H9 (cell line): ENCODE measurements around the gene SPATA18. TPM values are rescaled to one million over a fixed set of nuclear protein-coding genes. Genes with fewer than 3 reads are reported as not detected.

ENCODE experiments used
- DNase-seq: peaks from one replicate; pipeline ENCODE4 v3.0.0-alpha.2; 2017
- H2AFZ ChIP-seq: one replicate; pipeline ENCODE4 v1.6.1; 2013; ENCODE audit warnings: mild to moderate bottlenecking, low read length, control low read depth, moderate library complexity
- H2AK5ac ChIP-seq: 2 replicates; pipeline ENCODE4 v1.6.1; 2013; ENCODE audit warnings: low read length, control low read depth, mixed read lengths; ENCODE audit not compliant: insufficient read length
- H2BK120ac ChIP-seq: one replicate; pipeline ENCODE4 v1.6.1; 2013; ENCODE audit warnings: low read depth, mild to moderate bottlenecking, low read length, control low read depth, inconsistent platforms; ENCODE audit not compliant: poor library complexity, severe bottlenecking
- H2BK12ac ChIP-seq: 2 replicates; pipeline ENCODE4 v1.6.1; 2013; ENCODE audit warnings: low read length, control low read depth, mixed read lengths, low read depth; ENCODE audit not compliant: insufficient read length
- H2BK15ac ChIP-seq: 2 replicates; pipeline ENCODE4 v1.6.1; 2013; ENCODE audit warnings: low read depth, low read length, control low read depth
- H2BK20ac ChIP-seq: one replicate; pipeline ENCODE4 v1.6.1; 2013; ENCODE audit warnings: low read depth, mild to moderate bottlenecking, low read length, control low read depth, inconsistent platforms; ENCODE audit not compliant: poor library complexity, severe bottlenecking
- H2BK5ac ChIP-seq: 2 replicates; pipeline ENCODE4 v1.6.1; 2013; ENCODE audit warnings: low read length, control low read depth, mixed read lengths; ENCODE audit not compliant: insufficient read length
- H3K14ac ChIP-seq: 2 replicates; pipeline ENCODE4 v1.6.1; 2013; ENCODE audit warnings: low read length, control low read depth; ENCODE audit not compliant: insufficient read depth
- H3K18ac ChIP-seq: 2 replicates; pipeline ENCODE4 v1.6.1; 2013; ENCODE audit warnings: low read depth, mild to moderate bottlenecking, mixed read lengths, low read length, control low read depth; ENCODE audit not compliant: insufficient read length
- H3K23ac ChIP-seq: 2 replicates; pipeline ENCODE4 v1.6.1; 2013; ENCODE audit warnings: low read length, control low read depth, mixed read lengths, low read depth; ENCODE audit not compliant: insufficient read length
- H3K23me2 ChIP-seq: 2 replicates; pipeline ENCODE4 v1.6.1; 2013; ENCODE audit warnings: low read depth, mild to moderate bottlenecking, mixed read lengths, low read length, control low read depth; ENCODE audit not compliant: insufficient read length, poor library complexity, severe bottlenecking
- H3K27ac ChIP-seq: 2 replicates; pipeline ENCODE4 v1.5.1; 2013; ENCODE audit warnings: low read length, control low read depth, mixed read lengths, low read depth; ENCODE audit not compliant: insufficient read length
- H3K27me3 ChIP-seq: 2 replicates; pipeline ENCODE4 v1.6.1; 2013; ENCODE audit warnings: low read length, control low read depth, inconsistent platforms; ENCODE audit not compliant: insufficient read depth
- H3K4ac ChIP-seq: 2 replicates; pipeline ENCODE4 v1.6.1; 2013; ENCODE audit warnings: low read depth, mild to moderate bottlenecking, control low read depth, inconsistent platforms, low read length, moderate library complexity
- H3K4me1 ChIP-seq: 2 replicates; pipeline ENCODE4 v1.6.1; 2013; ENCODE audit warnings: low read length, control low read depth, inconsistent platforms; ENCODE audit not compliant: insufficient read depth
- H3K4me2 ChIP-seq: 2 replicates; pipeline ENCODE4 v1.6.1; 2013; ENCODE audit warnings: low read length, control low read depth, mixed read lengths; ENCODE audit not compliant: insufficient read length, insufficient read depth
- H3K56ac ChIP-seq: 2 replicates; pipeline ENCODE4 v1.6.1; 2013; ENCODE audit warnings: low read depth, mild to moderate bottlenecking, mixed read lengths, low read length, control low read depth; ENCODE audit not compliant: insufficient read length
- H3K79me1 ChIP-seq: 2 replicates; pipeline ENCODE4 v1.6.1; 2013; ENCODE audit warnings: low read depth, mild to moderate bottlenecking, moderate library complexity, low read length, control low read depth, inconsistent platforms; ENCODE audit not compliant: insufficient read depth, poor library complexity, severe bottlenecking
- H3K79me2 ChIP-seq: 2 replicates; pipeline ENCODE4 v1.6.1; 2013; ENCODE audit warnings: low read length, control low read depth, inconsistent platforms; ENCODE audit not compliant: insufficient read depth
- H3K9ac ChIP-seq: 2 replicates; pipeline ENCODE4 v1.6.1; 2013; ENCODE audit warnings: low read length, control low read depth, mixed read lengths; ENCODE audit not compliant: insufficient read length; ENCODE audit errors: extremely low read depth
- H3K9me3 ChIP-seq: one replicate; pipeline ENCODE4 v1.6.1; 2013; ENCODE audit warnings: low read depth, low read length, inconsistent platforms; ENCODE audit not compliant: control insufficient read depth
- H3T11ph ChIP-seq: one replicate; pipeline ENCODE4 v1.6.1; 2013; ENCODE audit warnings: mild to moderate bottlenecking, low read length, control low read depth, inconsistent platforms
- H4K20me1 ChIP-seq: one replicate; pipeline ENCODE4 v1.6.1; 2013; ENCODE audit not compliant: control insufficient read depth, insufficient read length, insufficient read depth
- H4K5ac ChIP-seq: 2 replicates; pipeline ENCODE4 v1.6.1; 2013; ENCODE audit warnings: low read depth, mild to moderate bottlenecking, mixed read lengths, low read length, control low read depth; ENCODE audit not compliant: insufficient read length
- H4K8ac ChIP-seq: replicated peaks from 2 replicates; pipeline ENCODE4 v1.6.1; 2013; ENCODE audit warnings: low read length, control low read depth, mixed read lengths, low read depth; ENCODE audit not compliant: insufficient read length
- H4K91ac ChIP-seq: 2 replicates; pipeline ENCODE4 v1.6.1; 2013; ENCODE audit warnings: low read depth, mild to moderate bottlenecking, moderate library complexity, mixed read lengths, low read length, control low read depth; ENCODE audit not compliant: insufficient read length
- H3K27ac Mint-ChIP-seq, 3 experiments: 2 replicates in 2 of 3; 3 replicates in 1 of 3; pipeline ENCODE4 v1.8.0; 2020 to 2021; ENCODE audit warnings: mixed read lengths in 3 of 3, mild to moderate bottlenecking in 1 of 3, moderate library complexity in 1 of 3
- H3K27me3 Mint-ChIP-seq: 2 replicates; pipeline ENCODE4 v1.8.0; 2021; ENCODE audit warnings: low read depth, mild to moderate bottlenecking, moderate library complexity, mixed read lengths
- H3K36me3 Mint-ChIP-seq, 3 experiments: 2 replicates in 2 of 3; 3 replicates in 1 of 3; pipeline ENCODE4 v1.8.0; 2020 to 2021; ENCODE audit warnings: low read depth in 3 of 3, mixed read lengths in 3 of 3; ENCODE audit not compliant: insufficient read depth in 1 of 3
- H3K4me1 Mint-ChIP-seq, 2 experiments: 2 replicates each; pipeline ENCODE4 v1.8.0; 2020; ENCODE audit warnings: mixed read lengths in 2 of 2
- H3K4me3 Mint-ChIP-seq, 2 experiments: 2 replicates in 1 of 2; 3 replicates in 1 of 2; pipeline ENCODE4 v1.8.0; 2020 to 2021; ENCODE audit warnings: mild to moderate bottlenecking in 2 of 2, mixed read lengths in 2 of 2, moderate library complexity in 1 of 2
- H3K9me3 Mint-ChIP-seq, 2 experiments: 2 replicates in 1 of 2; 3 replicates in 1 of 2; pipeline ENCODE4 v1.8.0; 2020; ENCODE audit warnings: mild to moderate bottlenecking in 2 of 2, mixed read lengths in 2 of 2, moderate library complexity in 1 of 2
- WGBS: extraction: QIAGEN DNeasy Blood & Tissue Kit; methylation state at CpG from one replicate; pipeline ENCODE4 v1.1.7; 2013; ENCODE audit warnings: missing lambda C conversion rate, low lambda C conversion rate, mixed read lengths; ENCODE audit not compliant: insufficient read length; ENCODE audit errors: extremely low coverage; 5-methylcytosine and 5-hydroxymethylcytosine counted together
- total RNA-seq: library from RNA; stranded (reverse); gene quantifications from 2 replicates; pipeline ENCODE4 v1.2.1, GENCODE V29; 2021
- TF ChIP-seq, protein P1 (sequence below): fragments of 200-600 bp; sonication (generic); conservative IDR thresholded peaks from 3 replicates; pipeline ENCODE4 v1.8.0; 2021; ENCODE audit warnings: antibody characterized with exemption, mild to moderate bottlenecking

Gene SPATA18
- total RNA-seq, 1 experiment from 2014 or later = 3.9 TPM

DNA sequence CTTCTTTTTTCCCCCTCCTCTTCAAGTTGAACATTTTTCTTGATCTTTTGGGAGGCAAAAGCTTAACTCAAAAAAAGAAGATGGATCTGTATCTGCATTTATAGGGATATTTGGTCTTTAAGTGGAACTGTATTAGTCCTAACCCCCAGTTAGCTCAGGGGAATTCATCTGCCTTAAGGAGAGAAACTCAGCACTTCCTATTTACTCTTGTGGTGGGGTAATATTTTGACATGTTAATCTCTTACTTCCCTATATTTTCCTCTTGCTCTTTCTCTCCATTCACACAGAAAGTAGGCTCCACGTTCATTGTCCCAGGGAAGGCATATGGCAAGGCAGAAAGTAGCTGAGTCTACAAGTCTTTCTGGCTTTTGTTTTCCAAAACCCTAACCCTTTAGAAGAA lies 36.2 kb upstream of the SPATA18 start:
- H3K27ac Mint-ChIP-seq = no peak overlapping the region
- TF ChIP-seq, protein P1, sequence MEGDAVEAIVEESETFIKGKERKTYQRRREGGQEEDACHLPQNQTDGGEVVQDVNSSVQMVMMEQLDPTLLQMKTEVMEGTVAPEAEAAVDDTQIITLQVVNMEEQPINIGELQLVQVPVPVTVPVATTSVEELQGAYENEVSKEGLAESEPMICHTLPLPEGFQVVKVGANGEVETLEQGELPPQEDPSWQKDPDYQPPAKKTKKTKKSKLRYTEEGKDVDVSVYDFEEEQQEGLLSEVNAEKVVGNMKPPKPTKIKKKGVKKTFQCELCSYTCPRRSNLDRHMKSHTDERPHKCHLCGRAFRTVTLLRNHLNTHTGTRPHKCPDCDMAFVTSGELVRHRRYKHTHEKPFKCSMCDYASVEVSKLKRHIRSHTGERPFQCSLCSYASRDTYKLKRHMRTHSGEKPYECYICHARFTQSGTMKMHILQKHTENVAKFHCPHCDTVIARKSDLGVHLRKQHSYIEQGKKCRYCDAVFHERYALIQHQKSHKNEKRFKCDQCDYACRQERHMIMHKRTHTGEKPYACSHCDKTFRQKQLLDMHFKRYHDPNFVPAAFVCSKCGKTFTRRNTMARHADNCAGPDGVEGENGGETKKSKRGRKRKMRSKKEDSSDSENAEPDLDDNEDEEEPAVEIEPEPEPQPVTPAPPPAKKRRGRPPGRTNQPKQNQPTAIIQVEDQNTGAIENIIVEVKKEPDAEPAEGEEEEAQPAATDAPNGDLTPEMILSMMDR = no peak
- no peaks in the 10 kb centered on the region for H3K36me3 Mint-ChIP-seq
- H3T11ph ChIP-seq = no peak overlapping the region
- no peaks in the 10 kb centered on the region for H3K79me2 ChIP-seq
- H3K4me1 Mint-ChIP-seq = peaks cover 2 to 6% of the 10 kb centered on the region in 2 experiments; a peak in 3 of 4 replicates
- H3K9me3 Mint-ChIP-seq = no peaks in the 10 kb centered on the region
- H3K56ac ChIP-seq = no peak overlapping the region
- no peaks in the 10 kb centered on the region for H3K79me1 ChIP-seq
- no peak for DNase-seq
- H2AK5ac ChIP-seq = no peak overlapping the region
- no peak overlapping the region for H4K8ac ChIP-seq
- no peaks in the 10 kb centered on the region for H3K9me3 ChIP-seq
- no peaks in the 10 kb centered on the region for H4K20me1 ChIP-seq
- H2BK20ac ChIP-seq = no peak overlapping the region
- H3K4me2 ChIP-seq = no peak overlapping the region
- H3K9ac ChIP-seq = no peak overlapping the region
- no peaks in the 10 kb centered on the region for H3K27me3 ChIP-seq
- H3K23me2 ChIP-seq = no peaks in the 10 kb centered on the region
- H2BK12ac ChIP-seq = no peak overlapping the region
- H3K14ac ChIP-seq = no peak overlapping the region
- WGBS = no CpG with 5 or more reads among the region's 1 CpG
- no peaks in the 10 kb centered on the region for H3K4me1 ChIP-seq
- H2BK120ac ChIP-seq = no peak overlapping the region
- H2BK15ac ChIP-seq = no peak overlapping the region
- H3K27ac ChIP-seq = no peak overlapping the region
- H2AFZ ChIP-seq = no peak overlapping the region
- no peak overlapping the region for H4K91ac ChIP-seq
- H3K4ac ChIP-seq = no peak overlapping the region
- no peak overlapping the region for H3K18ac ChIP-seq
- H3K23ac ChIP-seq = no peak overlapping the region
- H4K5ac ChIP-seq = no peak overlapping the region
- no peak overlapping the region for H2BK5ac ChIP-seq
- no peak overlapping the region for H3K4me3 Mint-ChIP-seq
- no peaks in the 10 kb centered on the region for H3K27me3 Mint-ChIP-seq
